NCI-H748 (cell line): ENCODE measurements around the gene HDGF.

ENCODE experiments used
- DNase-seq: peaks from one replicate; lab custom pipeline; 2025; ENCODE audit not compliant: unreplicated experiment; lab: John Stamatoyannopoulos, UW

The HDGF gene

GRCh38 chr1:156725683-156726280, 25.7 kb downstream of the HDGF start:
- peak; percentile 83 for DNase-seq

- DNase-seq: no peak
These were observed 29.9 kb downstream of the HDGF start for GRCh38 chr1:156721535-156721934.

- DNase-seq: no peak
These were observed 30.3 kb downstream of the HDGF start for GRCh38 chr1:156721131-156721530.

- no peak for DNase-seq
These were observed 34.1 kb downstream of the HDGF start for GRCh38 chr1:156717351-156717750.

- no peak for DNase-seq
These were observed 36.6 kb downstream of the HDGF start for GRCh38 chr1:156714830-156715229.

- DNase-seq: no peak
These were observed 38.8 kb downstream of the HDGF start for GRCh38 chr1:156712626-156713025.

GRCh38 chr1:156711011-156711817, 40.3 kb downstream of the HDGF start:
- DNase-seq: no peak

GRCh38 chr1:156709757-156710489, 41.6 kb downstream of the HDGF start:
- DNase-seq: peak; percentile 26

- DNase-seq: no peak
These were observed 42.4 kb downstream of the HDGF start for GRCh38 chr1:156709031-156709430.

GRCh38 chr1:156708218-156708661, 43.2 kb downstream of the HDGF start:
- no peak for DNase-seq

- DNase-seq: no peak
These were observed 43.9 kb downstream of the HDGF start for GRCh38 chr1:156707417-156708217.

- DNase-seq: peak; percentile 46
These were observed 44.6 kb downstream of the HDGF start for GRCh38 chr1:156706657-156707416.

GRCh38 chr1:156705918-156706656, 45.4 kb downstream of the HDGF start:
- DNase-seq: peak; percentile 71

- DNase-seq: peak; percentile 62
These were observed 46.1 kb downstream of the HDGF start, which contains the start of gene CRABP2 for GRCh38 chr1:156705321-156705917. CRABP2 (minus strand) TSS chr1:156705583; CDS start chr1:156705446, 137 bp downstream.

- DNase-seq: peak; percentile 36
These were observed 46.5 kb downstream of the HDGF start for GRCh38 chr1:156704930-156705320.

GRCh38 chr1:156704166-156704711, 47.2 kb downstream of the HDGF start:
- DNase-seq: no peak

GRCh38 chr1:156703741-156704140, 47.7 kb downstream of the HDGF start:
- DNase-seq: no peak

GRCh38 chr1:156703336-156703735, 48.1 kb downstream of the HDGF start:
- no peak for DNase-seq
